Stimulated activated CD8-positive, alpha-beta memory T cell treated with anti-CD3 and anti-CD28 coated beads, Interleukin-2, amount 100 ng/mL, for 1 hour (primary cell): ENCODE results near the gene SP9.
"Not testable (repeated sequence)": the region's sequence is repeated elsewhere in the genome, so short reads cannot be mapped to it uniquely, and the experiment has no call there.

ENCODE experiments used
- DNase-seq, 2 donors: peaks; one replicate each; pipeline ENCODE4 v3.0.0-alpha.2; 2020; ENCODE audit warnings: low read depth in 2 of 2

Gene SP9

GRCh38 chr2:174344716-174345461, 10.1 kb downstream of the SP9 start:
- no peak for DNase-seq

GRCh38 chr2:174350018-174350417, 15.3 kb downstream of the SP9 start:
- no peak for DNase-seq

DNA sequence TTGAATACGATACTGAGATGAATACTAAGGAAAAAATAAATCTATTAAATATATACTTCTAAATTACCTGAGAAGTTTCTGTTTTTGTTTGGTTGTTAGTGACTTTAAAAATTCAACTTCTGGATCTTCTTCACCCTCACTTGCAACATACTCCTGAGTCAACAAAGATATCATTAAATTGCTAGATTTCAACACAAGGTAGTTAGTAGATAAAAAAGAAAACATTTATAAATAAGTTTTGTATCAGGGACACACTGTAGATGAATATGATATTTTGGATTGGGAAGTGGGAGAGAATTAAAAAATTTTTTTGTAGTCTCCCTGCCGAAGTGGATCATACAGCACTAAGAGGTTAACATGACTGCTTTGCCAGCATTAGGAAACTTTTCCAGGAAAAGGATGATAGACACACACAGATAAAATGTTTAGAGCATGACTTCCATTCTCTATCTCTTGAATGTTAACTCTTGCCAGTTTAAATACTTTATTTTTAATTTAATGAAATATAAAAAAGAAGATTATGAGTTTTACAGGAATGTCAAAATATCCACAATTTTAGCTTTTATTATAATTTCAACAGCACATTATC, 15.9 kb downstream of the SP9 start:
- DNase-seq: no peak

DNA sequence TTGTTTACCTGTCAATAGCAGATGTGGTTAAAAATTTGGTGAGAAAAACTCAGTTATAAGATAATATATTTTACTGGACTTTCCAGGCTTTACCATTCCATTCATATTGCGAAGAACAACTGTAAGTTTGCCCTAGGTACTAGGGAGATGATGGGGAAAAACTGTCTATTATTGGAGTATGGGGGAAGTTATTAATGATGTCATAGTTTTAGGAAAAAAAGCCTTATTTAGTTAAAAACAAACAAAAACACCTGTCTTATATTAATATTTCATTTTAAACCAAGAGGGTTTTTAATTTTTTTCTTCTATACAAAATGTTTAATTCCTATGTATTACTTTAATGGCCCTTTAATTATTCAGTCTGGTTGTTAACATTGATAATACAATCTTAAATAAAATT, 18.2 kb downstream of the SP9 start:
- DNase-seq: no peak

DNA sequence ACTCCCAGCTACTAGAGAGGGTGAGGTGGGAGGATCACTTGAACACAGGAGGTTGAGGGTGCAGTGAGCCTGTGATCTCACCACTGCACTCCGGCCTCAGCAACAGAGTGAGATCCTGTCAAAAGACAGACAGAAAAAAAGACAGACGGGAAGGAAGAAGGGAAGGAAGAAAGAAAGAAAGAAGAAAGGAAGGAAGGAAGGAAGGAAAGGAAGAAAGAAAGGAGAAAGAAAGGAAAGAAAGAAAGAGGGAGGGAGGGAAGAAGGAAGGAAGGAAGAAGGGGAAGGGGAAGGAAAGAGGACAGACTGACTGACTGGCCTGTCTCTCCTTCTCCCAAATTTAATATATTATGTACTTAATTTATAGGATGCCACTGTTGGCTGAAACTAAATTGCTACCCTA, 21.6 kb downstream of the SP9 start:
- no peak for DNase-seq

- DNase-seq: not testable (repeated sequence)
Observed at GRCh38 chr2:174359663-174360062, 24.9 kb downstream of the SP9 start.

DNA sequence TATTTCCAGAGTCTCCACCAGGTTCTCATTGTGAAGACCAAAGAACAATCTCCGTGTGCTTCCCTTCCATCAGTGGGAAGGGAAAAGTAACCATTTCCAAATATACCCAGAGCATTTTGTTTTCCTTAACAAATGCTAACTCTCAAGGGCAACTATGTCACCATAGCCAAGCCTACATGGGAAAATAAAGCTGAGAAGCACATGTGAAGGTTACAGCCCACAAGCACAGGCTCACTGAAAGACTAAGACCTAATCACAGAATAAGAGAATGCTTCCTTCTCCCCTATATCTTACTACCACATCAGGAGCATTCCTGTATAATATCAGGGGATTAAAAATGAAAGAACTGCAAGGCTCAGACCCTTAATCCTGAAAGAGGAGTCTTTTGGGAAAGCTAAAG, 28.2 kb downstream of the SP9 start:
- no peak for DNase-seq

DNA sequence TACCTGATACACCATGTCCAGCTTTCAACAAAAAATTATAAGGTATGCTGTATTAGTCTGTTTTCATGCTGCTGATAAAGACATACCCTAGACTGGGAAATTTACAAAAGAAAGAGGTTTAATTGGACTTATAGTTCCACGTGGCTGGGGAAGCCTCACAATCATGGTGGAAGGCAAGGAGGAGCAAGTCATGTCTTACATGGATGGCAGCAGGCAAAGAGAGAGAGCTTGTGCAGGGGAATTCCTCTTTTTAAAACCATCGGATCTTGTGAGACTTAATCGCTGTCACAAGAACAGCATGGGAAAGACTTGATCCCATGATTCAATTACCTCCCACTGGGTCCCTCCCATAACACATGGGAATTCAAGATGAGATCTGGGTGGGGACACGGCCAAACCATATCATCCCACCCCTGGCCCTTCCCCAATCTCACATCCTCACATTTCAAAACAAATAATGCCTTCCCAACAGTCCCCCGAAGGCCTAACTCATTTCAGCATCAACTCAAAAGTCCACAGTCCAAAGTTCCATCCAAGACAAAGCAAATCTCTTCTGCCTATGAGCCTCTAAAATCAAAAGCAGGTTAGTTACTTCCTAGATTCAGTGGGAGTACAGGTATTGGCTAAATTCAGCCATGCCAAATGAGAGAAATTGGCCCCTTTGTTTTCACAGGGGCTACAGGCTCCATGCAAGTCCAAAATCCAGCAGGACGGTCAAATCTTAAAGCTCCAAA, 28.9 kb downstream of the SP9 start:
- not testable (repeated sequence) for DNase-seq

DNA sequence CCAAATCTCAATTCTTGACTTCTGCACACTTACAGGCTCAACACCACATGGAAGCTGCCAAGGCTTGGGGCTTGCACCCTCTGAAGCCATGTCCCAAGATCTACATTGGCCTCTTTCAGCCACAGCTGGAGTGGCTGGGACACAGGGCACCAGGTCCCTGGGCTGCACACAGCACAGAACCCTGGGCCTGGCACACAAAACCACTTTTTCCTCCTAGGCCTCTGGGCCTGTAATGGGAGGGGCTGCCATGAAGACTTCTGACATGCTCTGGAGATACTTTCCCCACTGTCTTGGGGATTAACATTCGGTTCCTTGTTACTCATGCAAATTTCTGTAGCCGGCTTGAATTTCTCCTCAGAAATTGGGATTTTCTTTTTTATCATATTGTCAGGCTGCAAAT, 29.9 kb downstream of the SP9 start:
- no peak for DNase-seq

DNA sequence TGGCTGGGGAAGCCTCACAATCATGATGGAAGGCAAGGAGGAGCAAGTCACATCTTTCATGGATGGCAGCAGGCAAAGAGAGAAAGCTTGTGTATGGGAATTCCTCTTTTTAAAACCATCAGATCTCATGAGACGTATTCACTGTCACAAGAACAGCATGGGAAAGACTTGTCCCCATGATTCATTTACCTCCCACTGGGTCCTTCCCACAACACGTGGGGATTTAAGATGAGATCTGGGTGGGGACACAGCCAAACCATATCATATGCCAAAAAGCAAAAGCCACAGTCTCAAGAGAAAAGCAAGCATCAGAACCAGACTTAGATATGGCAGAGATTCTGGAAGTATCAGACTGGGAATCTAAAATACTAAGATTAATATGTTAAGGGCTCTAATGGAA, 30.8 kb downstream of the SP9 start:
- no peak for DNase-seq

DNA sequence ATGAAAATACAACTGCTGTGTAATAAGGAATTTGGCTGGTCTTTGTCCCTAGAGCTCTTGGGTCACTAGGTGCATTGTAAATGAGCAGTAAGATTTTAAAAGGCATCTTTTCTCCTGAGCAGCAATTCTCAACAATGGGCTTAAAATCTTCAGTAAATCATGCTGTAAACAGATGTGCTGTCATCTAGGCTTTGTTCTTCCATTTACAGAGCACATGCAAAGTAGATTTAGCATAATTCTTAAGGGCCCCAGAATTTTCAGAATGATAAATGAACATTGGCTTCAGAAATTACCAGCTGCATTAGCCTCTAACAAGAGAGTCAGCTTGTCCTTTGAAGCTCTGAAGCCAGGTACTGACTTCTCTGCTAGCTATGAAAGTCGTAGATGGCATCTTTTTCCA, 33.9 kb downstream of the SP9 start:
- DNase-seq: no peak

DNA sequence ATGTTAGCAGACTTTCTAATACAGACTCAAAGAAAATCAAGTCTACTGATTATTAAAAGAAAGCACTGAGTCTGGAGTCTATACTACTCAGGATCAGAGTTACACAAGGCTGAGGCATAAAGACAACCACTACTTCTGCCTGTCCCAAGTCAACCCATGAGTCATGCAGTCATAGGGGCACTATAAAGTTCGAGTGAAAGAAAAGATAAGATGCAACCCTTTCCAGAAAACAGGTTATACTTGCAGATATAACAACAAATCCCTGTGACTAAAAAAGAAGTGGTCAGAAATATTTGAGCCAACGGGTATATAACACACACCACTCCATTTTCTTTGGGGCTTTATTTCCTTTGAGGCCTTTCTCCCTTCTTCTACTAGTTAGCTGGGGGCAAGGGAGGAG, 42.2 kb downstream of the SP9 start:
- DNase-seq: no peak

DNA sequence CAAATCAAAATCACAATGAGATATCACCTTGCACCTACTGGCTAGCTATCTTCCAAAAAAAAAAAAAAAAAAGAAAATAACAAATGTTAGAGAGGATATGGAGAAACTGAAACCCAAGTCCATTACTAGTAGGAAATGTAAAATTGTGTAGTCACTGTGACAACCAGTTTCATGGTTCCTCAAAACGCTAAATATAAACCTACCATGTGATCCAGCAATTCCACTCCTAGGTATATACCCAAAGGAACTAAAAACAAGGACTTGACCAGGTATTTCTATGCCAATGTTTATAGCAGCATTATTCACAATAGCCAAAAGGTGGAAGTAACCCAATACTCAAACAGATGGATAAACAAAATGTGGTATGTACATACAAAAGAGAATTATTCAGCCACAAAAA, 49.0 kb downstream of the SP9 start:
- DNase-seq: no peak

- DNase-seq: no peak
Observed at GRCh38 chr2:174385201-174385600, 50.4 kb downstream of the SP9 start.
